Measurements from ENCODE around the gene BFSP1.

BFSP1 gene

DNA sequence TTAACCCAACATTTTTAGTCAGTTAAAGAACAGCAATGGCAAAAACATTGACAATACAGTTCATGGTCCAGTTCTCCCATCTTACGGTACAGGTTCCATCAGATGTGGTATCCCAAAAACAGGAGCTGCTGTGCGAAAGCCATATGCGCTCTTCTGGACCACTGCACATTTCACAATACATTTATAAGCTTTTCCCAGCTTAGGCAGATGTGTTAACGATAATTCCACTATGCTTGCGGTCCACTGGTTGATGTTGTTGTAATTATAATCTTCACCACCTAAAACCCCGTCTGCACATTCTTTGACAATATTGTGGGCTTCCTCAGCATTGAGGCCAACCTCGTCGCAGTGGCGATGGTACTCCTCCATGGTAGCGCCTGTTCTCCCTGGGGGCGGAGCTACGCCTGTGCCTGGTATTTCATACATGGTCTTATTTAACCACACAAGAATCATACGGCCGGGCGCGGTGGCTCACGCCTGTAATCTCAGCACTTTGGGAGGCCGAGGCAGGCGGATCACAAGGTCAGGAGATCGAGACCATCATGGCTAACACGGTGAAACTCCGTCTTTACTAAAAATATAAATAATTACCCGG lies 52.0 kb downstream of the BFSP1 start:
- DNase-seq (ENCODE audit: low read depth in 1 of 2, low spot score in 1 of 2) = no peak
- peaks cover 2% of the 10 kb centered on the region for H3K27me3 ChIP-seq (ENCODE audit: insufficient read depth, poor library complexity, severe bottlenecking)
- TF ChIP-seq, protein P1, sequence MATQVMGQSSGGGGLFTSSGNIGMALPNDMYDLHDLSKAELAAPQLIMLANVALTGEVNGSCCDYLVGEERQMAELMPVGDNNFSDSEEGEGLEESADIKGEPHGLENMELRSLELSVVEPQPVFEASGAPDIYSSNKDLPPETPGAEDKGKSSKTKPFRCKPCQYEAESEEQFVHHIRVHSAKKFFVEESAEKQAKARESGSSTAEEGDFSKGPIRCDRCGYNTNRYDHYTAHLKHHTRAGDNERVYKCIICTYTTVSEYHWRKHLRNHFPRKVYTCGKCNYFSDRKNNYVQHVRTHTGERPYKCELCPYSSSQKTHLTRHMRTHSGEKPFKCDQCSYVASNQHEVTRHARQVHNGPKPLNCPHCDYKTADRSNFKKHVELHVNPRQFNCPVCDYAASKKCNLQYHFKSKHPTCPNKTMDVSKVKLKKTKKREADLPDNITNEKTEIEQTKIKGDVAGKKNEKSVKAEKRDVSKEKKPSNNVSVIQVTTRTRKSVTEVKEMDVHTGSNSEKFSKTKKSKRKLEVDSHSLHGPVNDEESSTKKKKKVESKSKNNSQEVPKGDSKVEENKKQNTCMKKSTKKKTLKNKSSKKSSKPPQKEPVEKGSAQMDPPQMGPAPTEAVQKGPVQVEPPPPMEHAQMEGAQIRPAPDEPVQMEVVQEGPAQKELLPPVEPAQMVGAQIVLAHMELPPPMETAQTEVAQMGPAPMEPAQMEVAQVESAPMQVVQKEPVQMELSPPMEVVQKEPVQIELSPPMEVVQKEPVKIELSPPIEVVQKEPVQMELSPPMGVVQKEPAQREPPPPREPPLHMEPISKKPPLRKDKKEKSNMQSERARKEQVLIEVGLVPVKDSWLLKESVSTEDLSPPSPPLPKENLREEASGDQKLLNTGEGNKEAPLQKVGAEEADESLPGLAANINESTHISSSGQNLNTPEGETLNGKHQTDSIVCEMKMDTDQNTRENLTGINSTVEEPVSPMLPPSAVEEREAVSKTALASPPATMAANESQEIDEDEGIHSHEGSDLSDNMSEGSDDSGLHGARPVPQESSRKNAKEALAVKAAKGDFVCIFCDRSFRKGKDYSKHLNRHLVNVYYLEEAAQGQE (IDR thresholded peaks at IDR 0.05; ENCODE audit: insufficient replicate concordance, low read depth) = no peak
- TF ChIP-seq, protein P2, sequence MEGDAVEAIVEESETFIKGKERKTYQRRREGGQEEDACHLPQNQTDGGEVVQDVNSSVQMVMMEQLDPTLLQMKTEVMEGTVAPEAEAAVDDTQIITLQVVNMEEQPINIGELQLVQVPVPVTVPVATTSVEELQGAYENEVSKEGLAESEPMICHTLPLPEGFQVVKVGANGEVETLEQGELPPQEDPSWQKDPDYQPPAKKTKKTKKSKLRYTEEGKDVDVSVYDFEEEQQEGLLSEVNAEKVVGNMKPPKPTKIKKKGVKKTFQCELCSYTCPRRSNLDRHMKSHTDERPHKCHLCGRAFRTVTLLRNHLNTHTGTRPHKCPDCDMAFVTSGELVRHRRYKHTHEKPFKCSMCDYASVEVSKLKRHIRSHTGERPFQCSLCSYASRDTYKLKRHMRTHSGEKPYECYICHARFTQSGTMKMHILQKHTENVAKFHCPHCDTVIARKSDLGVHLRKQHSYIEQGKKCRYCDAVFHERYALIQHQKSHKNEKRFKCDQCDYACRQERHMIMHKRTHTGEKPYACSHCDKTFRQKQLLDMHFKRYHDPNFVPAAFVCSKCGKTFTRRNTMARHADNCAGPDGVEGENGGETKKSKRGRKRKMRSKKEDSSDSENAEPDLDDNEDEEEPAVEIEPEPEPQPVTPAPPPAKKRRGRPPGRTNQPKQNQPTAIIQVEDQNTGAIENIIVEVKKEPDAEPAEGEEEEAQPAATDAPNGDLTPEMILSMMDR (IDR thresholded peaks at IDR 0.05; ENCODE audit: insufficient read depth, low read length) = no peak
- TF ChIP-seq GABPA (IDR thresholded peaks at IDR 0.05; ENCODE audit: low read depth) (no peak), SPI1 (IDR thresholded peaks at IDR 0.05; ENCODE audit: borderline replicate concordance, low read depth) (no peak), POLR2AphosphoS5 (IDR thresholded peaks at IDR 0.05; ENCODE audit: low read depth) (no peak)
- H3K27ac ChIP-seq (replicated peaks) = no peak overlapping the region
- H3K4me3 ChIP-seq (replicated peaks; ENCODE audit: insufficient read depth, low read length) = no peak overlapping the region

DNA sequence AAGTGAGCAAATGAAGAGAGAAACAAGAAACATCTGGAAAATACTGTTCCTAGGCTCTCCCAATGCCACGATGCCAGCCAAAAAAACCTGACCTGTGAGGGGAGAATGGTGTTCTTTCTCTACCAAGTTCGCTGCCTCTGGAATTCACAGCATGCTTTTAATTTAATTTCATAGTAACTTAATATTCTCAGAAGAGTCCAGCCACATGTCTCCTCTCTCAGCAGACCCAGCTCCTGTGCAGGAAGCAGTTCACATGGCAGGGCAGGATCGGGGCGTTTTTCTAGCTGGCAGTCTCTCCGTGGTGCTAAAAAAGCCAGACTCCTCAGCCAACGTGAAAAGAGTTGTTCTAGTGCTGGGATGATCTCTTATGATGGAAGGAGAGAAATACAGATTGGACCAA lies 57.5 kb downstream of the BFSP1 start:
- TF ChIP-seq GABPA (IDR thresholded peaks at IDR 0.05; ENCODE audit: low read depth) (no peak), POLR2AphosphoS5 (IDR thresholded peaks at IDR 0.05; ENCODE audit: low read depth) (no peak), SPI1 (IDR thresholded peaks at IDR 0.05; ENCODE audit: borderline replicate concordance, low read depth) (no peak)
- TF ChIP-seq, protein P2 (IDR thresholded peaks at IDR 0.05; ENCODE audit: insufficient read depth, low read length) = no peak
- TF ChIP-seq, protein P1 (IDR thresholded peaks at IDR 0.05; ENCODE audit: insufficient replicate concordance, low read depth) = no peak
- Histone ChIP-seq H3K27ac (replicated peaks) (no peak overlapping the region), H3K27me3 (ENCODE audit: insufficient read depth, poor library complexity, severe bottlenecking) (no peaks in the 10 kb centered on the region), H3K4me3 (replicated peaks; ENCODE audit: insufficient read depth, low read length) (no peak overlapping the region)
- no peak for DNase-seq (ENCODE audit: low read depth in 1 of 2, low spot score in 1 of 2)

DNA sequence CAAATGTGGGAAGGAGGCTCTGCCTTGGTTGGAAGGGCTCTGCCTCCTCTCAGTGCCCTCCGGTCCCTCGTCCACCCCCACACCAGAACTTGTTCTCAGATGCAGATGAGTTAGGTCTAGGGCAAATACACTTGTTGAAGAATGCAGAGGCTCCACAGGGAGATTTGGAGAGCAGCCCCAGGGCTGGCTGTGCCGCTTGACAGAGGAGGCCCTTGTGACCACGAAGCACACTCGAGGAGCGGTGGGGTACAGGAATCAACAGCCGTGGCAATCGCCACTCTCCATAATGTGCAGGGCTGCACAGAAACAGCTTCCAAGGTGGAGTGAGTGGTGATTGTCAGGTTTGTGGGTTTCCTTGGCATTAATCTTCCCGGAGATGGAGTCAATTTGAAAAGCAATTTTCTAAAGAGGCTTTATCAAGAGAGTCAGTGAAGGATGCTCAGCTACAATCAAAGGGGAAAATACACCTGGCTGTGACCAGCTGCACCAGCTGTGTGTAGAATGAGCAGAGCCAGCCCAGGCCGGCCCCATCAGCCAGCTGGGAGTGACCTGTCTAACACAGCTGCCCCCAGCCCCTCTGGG lies 59.5 kb downstream of the BFSP1 start:
- no peak for DNase-seq (ENCODE audit: low read depth in 1 of 2, low spot score in 1 of 2)
- TF ChIP-seq, protein P1 (IDR thresholded peaks at IDR 0.05; ENCODE audit: insufficient replicate concordance, low read depth) = no peak
- Histone ChIP-seq H3K27ac (replicated peaks) (no peak overlapping the region), H3K4me3 (replicated peaks; ENCODE audit: insufficient read depth, low read length) (no peak overlapping the region), H3K27me3 (ENCODE audit: insufficient read depth, poor library complexity, severe bottlenecking) (no peaks in the 10 kb centered on the region)

Measured in HL-60 (cell line).